Activated T-helper 1 cell treated with anti-CD3 and anti-CD28 coated beads, Interleukin-2, amount 50 U/mL, for 16 hours (primary cell): ENCODE data around the gene GP5.

Source experiments
- DNase-seq, 2 donors: peaks; one replicate each; pipeline ENCODE4 v3.0.0-alpha.2; 2020; ENCODE audit warnings: low read depth in 1 of 2, low spot score in 1 of 2

Gene GP5

DNA sequence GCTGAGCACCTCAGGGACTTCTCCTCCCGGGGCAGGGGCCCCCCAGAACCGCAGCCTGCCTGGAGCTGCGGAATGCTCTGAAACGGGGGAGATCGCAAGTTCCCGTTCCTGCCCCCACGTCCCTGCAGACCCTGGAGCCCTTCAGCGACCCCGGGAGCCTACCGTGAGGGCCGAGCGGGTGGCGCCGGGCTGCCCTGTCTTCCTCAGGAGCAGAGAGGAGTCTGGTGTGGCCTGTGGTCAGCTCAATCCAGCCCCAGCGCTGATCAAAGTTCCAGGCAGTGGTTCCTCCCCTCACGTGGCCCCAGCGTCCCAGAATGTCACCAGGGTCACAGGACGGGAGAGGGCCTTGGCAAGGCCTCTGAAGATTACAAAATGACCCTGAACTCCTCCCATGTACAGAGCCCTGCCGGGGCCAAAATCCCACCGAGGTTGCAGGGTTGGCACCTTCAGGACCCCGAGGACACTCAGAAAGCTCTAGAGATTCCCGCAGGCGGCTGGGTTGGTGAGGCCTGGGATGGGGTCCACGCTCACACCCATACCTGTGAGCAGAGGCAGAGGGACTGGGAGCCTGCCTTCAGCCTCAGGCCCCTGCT lies 47.9 kb downstream of the GP5 start, which contains the start of gene CPN2:
Gene CPN2, minus strand, starts transcription at position 249 of the 593 bp plus-strand sequence. CDS start 8,626 bp downstream, outside the sequence.
- DNase-seq: no peak

DNA sequence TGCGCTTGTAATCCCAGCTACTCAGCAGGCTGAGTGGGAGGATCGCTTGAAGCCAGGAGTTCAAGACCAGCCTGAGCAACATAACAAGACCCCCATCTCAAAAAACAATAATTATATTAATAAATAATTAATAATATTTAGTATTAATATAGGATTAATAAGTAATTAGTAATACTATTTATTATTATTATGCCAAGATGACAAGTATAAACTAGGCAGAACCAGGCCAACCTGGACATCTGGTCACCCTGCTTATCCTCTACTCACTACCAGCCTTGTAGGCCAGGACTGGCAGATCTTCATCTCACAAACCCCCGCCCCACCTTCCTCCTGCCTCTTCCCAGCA lies 48.4 kb downstream of the GP5 start:
- DNase-seq: no peak

DNA sequence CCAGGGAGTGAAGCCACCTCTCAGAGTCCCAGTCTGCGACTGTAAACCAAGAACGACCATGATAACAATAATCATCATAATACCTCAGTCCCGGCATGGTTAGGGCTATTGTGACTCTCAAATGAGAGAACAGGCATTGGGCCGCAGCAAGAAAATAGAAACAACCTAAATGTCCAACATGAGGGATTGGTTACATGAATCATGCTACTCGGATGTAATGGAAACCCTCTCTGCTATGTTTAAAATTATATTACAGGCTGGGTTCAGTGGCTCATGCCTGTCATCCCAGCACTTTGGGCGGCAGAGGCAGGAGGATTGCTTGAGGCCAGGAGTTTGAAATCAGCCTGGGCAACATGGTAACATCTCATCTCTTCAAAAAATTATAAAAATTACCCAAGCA lies 50.7 kb downstream of the GP5 start:
- DNase-seq: no peak

DNA sequence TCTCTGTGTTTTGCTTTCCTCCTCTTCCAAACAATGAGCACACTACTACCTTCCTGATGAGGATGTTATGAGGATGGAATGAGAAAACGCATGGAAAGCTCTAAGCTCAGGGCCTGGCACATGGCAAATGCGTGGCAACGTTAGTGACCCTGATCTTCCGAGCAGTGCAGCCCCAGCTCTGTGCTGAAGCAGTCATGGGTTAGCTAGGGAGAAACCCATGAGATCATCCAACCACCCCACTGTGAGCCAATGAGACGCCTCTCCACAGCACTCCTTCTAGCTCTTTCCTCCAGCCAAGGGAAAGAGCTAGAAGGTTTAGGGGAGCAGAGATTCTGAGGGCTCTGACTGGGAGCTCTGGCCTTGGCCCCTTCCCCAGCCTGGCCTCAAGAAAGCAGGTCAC lies 52.4 kb downstream of the GP5 start:
- DNase-seq: no peak

DNA sequence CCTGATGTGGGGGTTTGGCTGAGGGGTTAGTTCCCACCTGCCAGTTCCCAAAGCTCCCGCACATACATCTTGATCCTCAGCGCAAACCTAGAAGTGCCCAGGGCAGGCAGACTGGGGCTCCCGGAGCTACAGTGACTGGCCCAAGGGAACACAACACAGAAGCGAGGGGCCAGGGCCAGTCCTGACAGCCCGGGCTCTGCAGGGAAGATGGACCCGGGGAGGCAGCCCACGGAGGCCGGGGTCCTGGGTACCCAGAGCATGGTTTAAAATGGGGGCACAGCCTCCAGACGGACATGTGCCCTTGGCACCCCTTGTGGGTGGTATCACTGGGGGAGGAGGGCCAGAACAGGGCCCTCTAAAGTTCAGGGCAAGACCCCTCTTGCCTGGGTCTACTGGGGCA lies 53.0 kb downstream of the GP5 start:
- no peak for DNase-seq
